IPS DF 4.7 (cell line): ENCODE results near the gene GPN3.
A peak's percentile ranks its signal among the peaks of the same experiment; 100 is the strongest.
"Not testable (repeated sequence)": the region's sequence is repeated elsewhere in the genome, so short reads cannot be mapped to it uniquely, and the experiment has no call there.

Source experiments
- DNase-seq: peaks from one replicate; pipeline ENCODE4 v3.0.0-alpha.2; 2013; ENCODE audit warnings: low spot score; ENCODE audit errors: extremely low read depth

GPN3 gene

DNA sequence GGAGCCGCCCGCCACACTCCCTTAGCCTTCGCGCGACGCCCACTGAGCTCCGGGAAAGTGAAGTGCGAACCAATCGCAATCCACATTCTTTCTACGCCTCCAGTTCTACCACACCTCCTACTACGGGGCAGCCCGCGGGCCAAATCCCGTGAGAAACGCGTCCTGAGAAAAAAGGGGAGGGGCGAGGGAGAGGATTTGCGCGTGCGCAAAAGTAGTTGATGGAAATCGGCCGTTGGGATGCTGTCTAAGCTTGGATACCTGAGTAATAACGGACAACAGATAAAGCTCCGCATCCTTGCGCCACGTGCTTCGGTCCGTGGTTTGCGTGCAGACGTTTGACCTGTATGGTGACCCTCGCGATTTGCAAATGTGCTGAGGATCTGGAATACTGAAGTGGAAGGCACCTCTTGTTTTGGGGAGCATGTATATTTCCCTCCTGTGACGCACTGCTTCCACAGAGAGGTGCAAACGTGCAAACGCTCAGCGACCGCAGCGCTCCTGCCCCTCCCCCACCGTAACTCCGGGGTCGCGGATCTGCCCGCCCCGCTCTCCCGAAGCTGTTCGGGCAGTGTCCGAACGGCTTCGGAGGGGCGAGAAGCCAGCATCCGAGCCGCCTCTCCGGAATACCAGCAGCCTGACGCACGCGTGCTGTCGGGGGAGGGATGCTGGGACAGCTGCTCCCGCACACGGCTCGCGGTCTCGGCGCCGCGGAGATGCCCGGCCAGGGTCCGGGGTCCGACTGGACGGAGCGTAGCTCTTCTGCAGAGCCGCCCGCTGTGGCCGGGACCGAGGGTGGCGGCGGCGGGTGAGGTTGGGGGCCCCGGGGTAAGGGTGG, at the start of gene GPN3, which contains the start of gene FAM216A:
Gene GPN3 (minus strand): TSS at position 44 of the 835 bp plus-strand sequence. CDS start 54 bp downstream, outside the sequence.
Gene FAM216A (plus strand): TSS at position 632 of the 835 bp plus-strand sequence. CDS start 31 bp downstream, at position 663.
- DNase-seq, result peak; percentile 89

DNA sequence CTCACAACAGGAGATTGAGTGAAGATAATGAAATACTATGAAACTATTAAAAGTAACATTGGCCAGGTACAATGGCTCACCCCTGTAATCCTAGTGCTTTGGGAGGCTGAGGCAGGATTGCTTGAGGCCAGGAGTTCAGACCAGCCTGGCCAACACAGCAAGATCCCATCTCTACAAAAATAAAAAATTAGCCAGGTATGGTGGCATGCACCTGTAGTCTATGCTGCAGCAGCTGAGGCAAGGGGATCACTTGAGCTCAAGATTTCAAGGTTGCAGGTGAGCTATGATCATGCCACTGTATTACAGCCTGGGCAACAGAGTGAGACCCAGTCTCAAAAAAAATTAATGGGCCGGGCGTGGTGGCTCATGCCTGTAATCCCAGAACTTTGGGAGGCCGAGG, 48.9 kb upstream of the GPN3 start:
- DNase-seq, result no peak

DNA sequence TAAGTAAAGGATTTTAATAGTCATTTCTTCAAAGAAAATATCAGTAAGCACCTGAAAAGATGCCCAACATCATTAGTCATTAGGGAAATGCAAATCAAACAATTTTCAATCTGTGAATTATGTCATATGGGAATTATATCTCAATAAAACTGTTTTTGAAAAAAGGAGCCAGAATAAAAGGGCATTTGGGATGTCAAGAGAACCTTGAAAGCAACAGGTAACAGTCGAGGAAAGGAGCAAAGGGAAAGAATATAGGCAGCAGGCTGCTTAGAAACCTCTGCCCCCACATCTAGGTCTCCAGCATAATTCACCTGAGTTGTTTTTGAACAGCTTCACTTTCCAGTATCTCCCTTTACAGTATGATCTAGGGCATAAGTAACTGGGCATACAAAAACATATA, 46.3 kb upstream of the GPN3 start:
- DNase-seq, result no peak

DNA sequence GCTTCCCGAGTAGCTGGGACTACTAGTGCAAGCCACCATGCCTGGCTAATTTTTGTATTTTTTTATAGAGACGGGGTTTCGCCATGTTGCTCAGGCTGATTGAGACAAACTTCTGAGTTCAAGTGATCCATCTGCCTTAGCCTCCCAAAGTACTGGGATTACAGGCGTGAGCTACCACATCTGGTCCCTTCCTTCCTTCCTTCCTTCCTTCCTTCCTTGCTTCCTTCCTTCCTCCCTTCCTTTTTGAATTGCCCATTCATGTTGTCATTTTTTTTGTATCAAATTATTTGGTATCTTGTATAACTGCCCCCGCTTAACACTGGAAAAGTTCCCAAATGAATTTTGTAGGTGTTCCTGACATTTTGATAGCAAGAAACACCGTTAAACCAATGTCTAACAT, 45.8 kb upstream of the GPN3 start:
- DNase-seq, result no peak

DNA sequence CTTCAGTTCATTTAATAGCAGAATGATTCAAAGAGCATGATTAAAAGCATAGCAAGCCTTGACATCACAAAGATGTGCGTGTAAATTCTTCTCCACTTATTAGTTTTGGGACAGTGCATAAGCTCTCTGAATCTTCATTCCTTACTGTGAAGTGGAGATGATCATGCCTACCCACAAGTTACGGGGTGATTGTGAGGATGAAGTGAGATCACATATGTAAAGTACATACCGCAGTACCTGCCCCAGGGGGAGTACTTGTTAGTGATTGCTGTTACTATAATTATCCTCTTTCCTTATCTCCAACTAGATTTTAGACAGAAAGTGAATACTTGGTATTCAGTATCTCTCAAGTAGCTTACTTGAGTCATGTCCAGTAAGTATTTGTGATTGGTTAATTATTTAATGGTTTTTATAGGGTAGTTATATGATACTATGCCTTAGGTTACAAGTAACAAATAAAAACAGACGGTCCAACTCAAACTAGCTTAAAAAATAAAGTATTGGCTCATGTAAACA, 40.1 kb upstream of the GPN3 start:
- no peak for DNase-seq

DNA sequence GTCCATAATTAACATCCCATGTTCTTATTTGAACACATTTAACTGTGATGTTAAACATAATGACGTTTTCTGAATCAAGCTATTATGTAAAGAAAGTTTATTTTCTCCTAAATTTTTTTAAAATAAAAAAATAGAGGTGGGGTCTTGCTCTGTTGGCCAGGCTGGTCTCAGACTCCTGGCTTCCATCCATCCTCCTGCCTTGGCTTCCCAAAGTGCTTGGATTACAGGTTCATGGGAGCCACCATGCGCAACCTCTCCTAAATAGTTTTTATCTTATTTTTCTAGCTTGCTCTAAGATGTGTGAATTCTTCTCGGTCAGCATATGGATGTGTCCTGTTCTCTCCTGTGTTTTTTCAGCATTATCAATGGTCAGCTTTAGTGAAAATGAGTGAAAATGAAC, 37.3 kb upstream of the GPN3 start:
- no peak for DNase-seq

DNA sequence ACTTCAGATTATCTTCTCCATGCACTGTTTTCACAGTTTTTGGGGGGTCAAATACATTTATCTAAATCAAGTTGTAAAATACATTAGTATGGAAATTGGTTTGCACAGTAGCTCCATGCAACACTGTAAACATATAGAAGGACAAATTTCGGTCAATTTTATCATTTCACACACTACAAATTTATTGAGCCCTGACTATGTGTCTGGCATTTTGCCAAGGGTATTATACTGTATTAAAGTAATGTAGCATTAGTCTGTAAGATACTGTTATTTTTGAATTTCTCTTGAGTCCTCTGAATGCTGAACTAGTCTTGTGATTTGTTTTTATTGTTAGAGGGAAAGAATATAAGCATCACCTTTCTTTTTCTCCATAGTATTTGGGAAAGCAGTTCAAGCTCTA, 35.4 kb upstream of the GPN3 start:
- no peak for DNase-seq

DNA sequence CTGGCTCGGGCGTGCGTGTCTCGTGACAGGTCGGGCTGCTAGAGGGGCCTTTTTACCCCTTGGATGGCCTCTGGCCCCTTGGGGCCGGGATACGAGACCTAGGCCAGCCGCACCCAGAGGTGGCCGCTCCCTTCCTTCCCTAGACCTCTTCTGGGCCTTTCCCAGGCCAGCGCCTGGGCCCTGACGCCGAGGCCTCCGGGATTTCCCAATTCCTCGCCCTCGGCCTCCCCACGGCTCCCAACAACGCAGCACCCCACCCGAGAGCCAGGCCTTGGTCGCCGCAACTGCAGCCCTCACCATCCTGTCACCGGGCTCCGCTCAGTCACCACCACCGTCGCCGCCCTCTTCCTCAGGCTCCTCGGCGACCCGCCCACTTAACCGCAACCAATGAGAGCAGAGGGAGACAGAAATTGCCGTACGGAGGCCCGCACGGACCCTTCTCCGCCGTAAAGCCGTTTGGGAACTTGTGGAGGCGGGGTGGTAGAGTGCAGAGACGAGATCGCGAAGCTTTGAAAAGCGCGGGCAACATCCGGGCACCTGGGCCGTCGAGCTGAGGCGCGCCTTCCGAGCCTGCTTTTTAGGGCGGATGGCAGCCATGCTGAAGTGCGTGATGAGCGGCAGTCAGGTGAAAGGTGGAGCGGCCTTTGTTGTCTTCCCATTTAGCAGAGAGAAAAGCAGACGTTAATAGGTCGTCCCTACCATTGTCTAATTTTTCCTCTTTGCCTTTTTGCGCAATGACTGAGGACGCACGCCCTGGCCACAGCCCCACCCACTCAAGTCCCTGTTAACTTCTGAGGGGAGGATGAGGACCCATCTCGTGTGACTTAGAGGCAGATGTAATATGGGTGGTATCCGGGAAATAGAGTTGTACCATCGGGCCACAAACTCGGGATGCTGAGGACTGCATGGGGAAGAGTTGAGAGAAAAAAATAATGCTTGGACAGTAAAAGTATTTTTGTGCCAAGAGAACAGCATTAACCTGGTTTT, 34.0 kb upstream of the GPN3 start, which contains the start of the genes RAD9B and VPS29:
Gene RAD9B (plus strand): TSS at position 580 of the 987 bp plus-strand sequence. CDS start 7 bp downstream, at position 587.
Gene VPS29 (minus strand): TSS at position 360 of the 987 bp plus-strand sequence. CDS start 60 bp downstream, at position 300.
- DNase-seq, result peak; percentile 98

DNA sequence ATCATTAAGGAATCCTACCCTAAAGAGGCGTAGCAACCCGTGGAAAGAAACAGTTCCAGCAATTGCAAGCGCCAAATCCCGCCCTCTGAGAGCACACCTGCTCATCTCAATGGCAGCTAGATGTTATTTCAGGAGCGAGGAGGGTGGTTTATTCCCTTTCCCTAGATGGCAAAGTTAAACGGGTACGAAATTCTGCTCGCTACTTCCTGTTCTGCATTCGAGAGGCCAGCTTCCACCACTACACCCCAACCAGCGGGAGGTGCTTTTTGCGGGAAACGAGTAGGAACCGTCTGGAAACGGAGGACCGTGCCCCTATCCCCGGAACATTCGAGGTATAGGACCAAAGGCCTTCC, 33.3 kb upstream of the GPN3 start:
- DNase-seq, result no peak

DNA sequence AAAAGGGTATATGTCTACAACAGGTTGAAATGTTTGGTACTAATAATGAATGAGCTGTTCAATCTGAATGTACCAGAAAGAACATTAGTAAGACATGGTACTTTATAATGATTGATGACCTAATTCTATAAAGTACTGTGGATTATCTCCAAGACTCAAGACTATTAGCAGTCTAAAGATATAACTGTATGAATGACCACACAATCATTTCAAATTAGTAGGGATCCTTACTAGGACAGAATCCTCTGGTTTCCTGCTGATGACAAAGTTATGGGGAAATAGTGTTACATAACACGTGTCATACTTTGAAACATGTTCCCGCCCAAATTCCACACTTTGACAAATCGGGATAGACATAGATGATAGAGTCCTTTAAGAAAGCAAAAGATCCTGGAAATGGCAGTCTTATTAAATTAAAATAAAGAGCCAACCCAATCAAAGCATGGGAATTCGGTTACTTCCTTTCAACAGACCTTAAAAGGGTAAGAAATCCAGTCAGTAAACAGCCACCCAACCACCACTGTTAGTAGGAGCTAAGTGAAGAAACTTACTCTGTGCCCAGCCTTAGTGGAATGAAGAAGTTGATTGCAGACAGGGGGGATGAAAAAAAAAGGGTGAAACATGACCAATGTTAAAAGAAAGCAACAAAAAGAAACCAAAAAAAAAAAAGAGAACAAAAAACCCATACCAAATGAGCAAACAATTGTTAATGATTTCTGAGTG, 31.1 kb upstream of the GPN3 start:
- DNase-seq, result no peak

DNA sequence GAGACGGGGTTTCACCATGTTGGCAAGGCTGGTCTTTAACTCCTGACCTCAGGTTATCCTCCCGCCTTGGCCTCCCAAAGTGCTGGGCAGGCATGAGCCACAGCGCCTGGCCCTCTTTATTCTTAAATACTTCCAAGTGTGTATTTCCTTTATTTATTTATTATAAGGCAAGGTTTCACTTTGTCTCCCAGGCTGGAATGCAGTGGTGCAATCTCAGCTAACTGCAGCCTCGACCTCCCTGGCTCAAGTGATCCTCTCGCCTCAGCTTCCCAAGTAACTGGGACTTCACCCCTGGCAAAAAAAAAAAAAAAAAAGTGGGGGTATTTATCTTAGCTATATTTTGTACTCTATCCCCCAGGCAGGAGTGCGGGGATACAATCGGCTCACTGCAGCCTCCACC, 7.4 kb upstream of the GPN3 start:
- no peak for DNase-seq

DNA sequence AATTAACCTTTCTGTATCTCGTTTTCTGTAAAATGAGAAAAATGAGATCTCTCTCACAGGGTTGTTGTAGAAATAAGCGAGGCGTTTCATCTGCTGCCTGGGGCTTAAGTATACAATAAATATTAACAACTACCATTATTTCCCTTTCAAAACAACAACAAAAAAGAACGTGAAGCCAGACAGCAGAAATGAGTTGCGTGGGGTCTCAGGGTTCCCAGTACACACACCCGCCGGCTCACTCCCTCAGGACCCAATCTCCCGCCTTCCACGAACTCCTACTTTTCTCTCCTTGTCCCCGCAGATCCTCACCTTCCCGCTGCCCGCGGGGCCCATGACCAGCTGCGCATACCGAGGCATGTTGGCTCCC, 227 bp downstream of the GPN3 start:
- no peak for DNase-seq

DNA sequence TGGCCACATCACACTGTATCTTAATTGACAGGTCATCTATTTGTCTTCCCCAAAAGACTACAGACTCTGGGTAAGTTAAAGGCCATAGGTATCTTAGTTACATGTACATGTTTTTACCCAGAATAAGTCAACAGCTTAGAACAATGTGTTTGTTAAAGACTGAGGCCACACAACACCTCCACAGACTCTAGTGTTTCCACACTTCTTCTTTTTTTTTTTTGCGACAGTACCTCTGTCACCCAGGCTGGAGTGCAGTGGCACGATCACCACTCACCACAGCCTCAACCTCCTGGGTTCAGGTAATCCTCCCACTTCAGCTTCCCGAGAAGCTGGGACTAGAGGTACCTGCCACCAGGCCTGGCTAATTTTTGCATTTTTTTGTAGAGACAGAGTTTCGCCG, 1.3 kb downstream of the GPN3 start:
- DNase-seq, result no peak

DNA sequence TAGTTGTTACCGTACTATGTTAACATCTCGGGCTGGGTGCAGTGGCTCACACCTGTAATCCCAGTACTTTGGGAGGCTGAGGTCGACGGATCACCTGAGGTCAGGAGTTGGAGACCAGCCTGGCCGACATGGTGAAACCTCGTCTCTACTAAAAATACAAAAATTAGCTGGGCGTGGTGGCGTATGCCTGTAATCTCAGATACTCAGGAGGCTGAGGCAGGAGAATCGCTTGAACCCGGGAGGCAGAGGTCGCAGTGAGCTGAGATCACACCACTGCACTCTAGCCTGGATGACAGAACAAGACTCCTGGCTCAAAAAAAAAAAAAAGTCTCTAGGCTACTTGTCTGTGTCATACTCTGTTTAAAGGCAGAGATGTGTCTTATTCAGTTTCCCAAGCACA, 2.3 kb downstream of the GPN3 start:
- DNase-seq, result not testable (repeated sequence)

DNA sequence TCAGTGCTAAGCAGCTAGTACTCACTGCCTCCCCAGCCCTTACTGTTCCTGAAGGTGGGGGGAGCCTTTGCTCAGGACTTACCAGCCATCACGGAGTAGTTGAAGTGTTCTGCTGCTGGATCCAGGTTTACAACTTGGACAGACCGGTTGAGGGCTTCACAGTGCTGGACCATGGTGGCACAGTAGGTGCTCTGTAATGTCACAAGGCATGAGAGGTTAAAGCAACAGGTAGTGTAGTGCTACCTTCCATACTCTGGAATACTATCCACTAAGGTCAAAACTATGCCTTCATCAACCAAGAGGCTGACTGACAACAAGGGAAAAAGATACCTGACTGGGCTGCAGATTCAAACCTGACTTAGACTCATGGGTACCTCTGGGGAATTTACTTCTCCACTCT, 3.0 kb downstream of the GPN3 start:
- no peak for DNase-seq

DNA sequence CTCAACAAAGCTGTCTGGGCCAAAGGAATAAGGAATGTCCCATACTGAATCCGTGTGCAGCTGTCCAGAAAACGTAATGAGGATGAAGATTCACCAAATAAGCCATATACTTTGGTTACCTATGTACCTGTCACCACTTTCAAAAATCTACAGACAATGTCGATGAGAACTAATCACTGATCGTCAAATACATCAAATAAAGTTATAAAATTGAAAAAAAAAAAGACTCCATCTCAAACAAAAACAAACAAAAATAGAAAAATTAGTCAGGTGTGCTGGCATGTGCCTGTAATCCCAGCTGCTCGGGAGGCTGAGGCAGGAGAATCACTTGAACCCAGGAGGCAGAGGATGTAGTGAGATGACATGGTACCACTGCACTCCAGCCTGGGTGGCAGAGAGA, 6.9 kb downstream of the GPN3 start:
- DNase-seq, result not testable (repeated sequence)

DNA sequence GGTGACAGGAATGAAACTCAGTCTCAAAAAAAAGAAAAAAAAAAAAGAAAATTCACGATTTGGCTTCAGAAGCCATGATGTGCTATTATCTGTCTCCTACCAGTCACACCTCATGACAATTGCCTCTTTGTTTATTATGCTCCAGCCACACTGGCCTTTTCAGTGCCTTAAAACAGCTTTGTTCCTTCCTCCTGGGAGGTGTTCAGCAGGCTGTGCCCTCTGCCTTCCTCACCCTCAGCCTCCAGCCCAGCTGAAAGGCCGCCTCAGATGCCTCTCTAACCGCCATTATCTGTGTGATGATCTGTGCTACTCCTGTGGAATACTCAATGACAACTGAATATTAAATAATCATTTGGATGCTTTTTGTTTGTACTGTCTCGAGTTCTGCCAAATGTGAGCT, 9.3 kb downstream of the GPN3 start:
- no peak for DNase-seq

DNA sequence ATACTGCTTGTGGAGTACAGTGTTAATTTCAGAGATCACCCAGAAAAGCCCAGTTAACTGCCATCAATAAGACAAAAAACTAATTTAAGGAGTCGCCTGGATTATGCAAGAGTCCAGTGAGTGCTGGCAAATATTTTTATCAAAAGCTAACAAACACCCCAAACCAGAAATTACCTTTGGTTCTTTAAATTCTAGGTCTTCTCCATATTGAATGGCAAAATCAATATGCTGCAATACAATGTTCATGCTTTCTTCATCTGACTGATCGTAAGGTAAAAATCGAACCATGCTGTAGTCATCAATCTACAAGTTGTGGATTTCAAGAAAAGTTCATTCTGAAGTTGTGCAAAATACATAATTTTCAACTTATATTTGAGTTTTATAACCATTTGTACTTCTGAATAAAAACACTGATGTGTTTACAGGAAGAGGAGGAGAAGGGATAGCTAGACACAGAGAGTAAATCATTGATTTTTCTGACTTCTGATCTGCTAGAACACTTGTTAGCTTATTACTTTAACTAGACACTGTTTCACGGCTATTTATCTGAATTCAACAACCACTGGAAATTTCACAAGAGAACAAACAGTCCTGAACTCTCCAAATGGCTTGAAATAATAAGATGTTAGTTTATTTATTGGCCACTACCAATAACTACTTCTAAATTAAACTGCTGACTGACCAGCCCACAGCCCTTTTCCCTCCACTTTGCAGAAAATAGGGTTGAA, 14.3 kb downstream of the GPN3 start:
- DNase-seq, result no peak

DNA sequence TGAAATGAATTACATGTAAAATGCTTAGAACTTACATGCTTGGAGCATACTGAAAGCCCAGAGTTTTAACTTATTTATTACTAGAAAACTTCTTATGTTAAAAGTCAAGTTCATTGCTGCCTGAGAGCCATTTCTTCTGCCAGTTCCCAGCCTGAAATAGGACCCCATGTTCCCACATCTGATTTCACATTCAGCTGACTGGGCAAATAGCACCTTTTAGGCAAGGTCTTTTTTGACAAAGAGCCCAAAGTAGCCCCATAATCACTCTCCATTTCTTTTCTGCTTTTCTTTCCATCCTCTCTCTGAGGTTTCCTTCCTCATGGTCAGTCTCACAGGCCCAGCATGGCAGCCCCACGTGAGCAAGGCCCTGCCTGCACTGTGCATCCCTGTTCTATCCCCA, 16.8 kb downstream of the GPN3 start:
- no peak for DNase-seq

DNA sequence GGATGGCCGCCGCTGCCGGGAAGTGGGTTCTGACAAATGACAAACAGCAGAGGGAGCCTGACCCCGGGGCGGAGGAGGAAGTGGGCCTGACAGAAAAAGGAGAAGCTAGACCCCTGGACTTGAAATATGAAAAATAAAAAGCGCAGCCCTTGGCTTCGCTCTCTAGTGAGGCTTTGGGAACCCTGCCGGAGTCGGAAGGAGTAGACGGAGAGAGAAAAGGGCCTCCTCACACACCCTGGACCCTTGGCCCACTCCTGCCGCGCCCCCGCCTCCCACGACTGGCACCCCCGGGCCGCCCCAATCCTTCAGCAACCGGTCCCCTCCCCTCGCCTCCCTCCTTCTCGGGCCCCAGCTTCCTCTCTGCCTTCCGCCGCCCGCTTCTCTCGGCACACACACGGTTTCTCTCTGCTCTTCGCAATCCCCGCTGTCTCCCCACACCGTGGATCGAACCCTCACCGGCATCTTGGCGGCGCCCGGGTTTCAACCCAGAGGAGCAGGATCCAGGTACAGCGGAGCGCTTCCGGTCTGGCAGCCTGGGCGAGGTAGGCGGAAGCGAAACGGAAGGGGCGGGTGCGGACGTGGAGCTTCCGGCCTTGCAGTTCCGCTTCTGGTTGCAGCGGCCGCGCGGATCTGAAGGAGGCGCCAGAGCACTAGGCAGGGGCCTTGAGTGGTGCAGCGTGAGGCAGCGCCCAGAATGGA, 18.1 kb downstream of the GPN3 start, which contains the start of gene ARPC3:
Gene ARPC3 (minus strand): TSS at position 539 of the 699 bp plus-strand sequence. CDS start 77 bp downstream, at position 462.
- DNase-seq, result peak; percentile 91
